ENCODE results near the gene TJP1.

DNA sequence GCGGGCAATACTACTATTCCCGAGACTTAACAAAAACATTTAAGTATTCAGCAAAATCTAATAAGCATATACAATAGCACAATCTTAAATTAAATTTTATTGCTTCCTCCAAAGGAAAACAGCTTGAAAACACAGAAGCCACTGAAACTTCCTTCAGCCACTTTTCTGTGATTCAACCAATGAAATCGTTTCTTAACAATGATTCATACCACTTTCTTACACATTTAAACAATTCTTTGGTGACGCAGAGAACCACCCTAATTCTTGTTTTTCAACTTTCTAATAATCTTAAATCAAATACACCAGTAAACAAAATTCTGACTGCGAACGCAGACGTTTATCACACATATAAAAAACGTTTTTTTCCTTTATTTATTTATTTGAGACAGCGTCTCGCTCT lies 4.1 kb downstream of the TJP1 start:
- no peak for TF ChIP-seq POLR2A (IDR thresholded peaks at IDR 0.05)
- TF ChIP-seq, protein P1, sequence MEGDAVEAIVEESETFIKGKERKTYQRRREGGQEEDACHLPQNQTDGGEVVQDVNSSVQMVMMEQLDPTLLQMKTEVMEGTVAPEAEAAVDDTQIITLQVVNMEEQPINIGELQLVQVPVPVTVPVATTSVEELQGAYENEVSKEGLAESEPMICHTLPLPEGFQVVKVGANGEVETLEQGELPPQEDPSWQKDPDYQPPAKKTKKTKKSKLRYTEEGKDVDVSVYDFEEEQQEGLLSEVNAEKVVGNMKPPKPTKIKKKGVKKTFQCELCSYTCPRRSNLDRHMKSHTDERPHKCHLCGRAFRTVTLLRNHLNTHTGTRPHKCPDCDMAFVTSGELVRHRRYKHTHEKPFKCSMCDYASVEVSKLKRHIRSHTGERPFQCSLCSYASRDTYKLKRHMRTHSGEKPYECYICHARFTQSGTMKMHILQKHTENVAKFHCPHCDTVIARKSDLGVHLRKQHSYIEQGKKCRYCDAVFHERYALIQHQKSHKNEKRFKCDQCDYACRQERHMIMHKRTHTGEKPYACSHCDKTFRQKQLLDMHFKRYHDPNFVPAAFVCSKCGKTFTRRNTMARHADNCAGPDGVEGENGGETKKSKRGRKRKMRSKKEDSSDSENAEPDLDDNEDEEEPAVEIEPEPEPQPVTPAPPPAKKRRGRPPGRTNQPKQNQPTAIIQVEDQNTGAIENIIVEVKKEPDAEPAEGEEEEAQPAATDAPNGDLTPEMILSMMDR (IDR thresholded peaks at IDR 0.05), result no peak
